HepG2 (cell line): ENCODE data around the gene CTXN1. TPM values are rescaled to one million over a fixed set of nuclear protein-coding genes. Genes with fewer than 3 reads are reported as not detected.
A peak's percentile ranks its signal among the peaks of the same experiment; 100 is the strongest.

Experiments
- ATAC-seq: fragments of 200-7000 bp; cut with Tn5 transposase; 3 replicates; pipeline ENCODE4 v1.9.1; 2020; ENCODE audit warnings: mild to moderate bottlenecking, moderate library complexity
- BruUV-seq: library from RNA; stranded (reverse); fragments of 400-500 nt; replicated peaks from 2 replicates; lab custom pipeline; 2021; lab: Mats Ljungman, UMichigan
- CTCF ChIA-PET: fragments of 300-600 bp; formaldehyde crosslinking; extraction: SDS; loops from one replicate; lab custom pipeline; 2021; ENCODE audit warnings: low total read pairs, inconsistent platforms, low intra/inter-chr PET ratio; lab: Yijun Ruan, JAX
- POLR2A ChIA-PET: fragments of 350-600 bp; sonication (Branson Sonifier 250); formaldehyde crosslinking; loops from one replicate; lab custom pipeline; 2020; ENCODE audit warnings: antibody characterized with exemption, inconsistent platforms; lab: Yijun Ruan, JAX
- DNase-seq: peaks from one replicate; pipeline ENCODE4 v3.0.0-alpha.2; 2015; ENCODE audit warnings: low spot score
- FAIRE-seq: peaks from 3 replicates; lab custom pipeline; 2011; peaks lifted over from hg19 to GRCh38; lab: Jason Lieb, UNC
- H2AFZ ChIP-seq: one replicate; pipeline ENCODE4 v1.6.1; 2011; ENCODE audit warnings: low read length, inconsistent platforms
- H3K27ac ChIP-seq: fragments of 300-600 bp; 3 replicates; pipeline ENCODE4 v1.8.0; 2011; ENCODE audit warnings: mixed run types, mild to moderate bottlenecking, mixed read lengths, low read length, inconsistent platforms; ENCODE audit not compliant: insufficient read depth; ENCODE audit errors: extremely low read length
- H3K27me3 ChIP-seq, 2 experiments: fragments of 200-600 bp in 1 of 2; 2 replicates in 1 of 2; 3 replicates in 1 of 2; pipeline versions ENCODE4 v1.6.0 to v1.8.0; 2011; ENCODE audit warnings: low read length in 2 of 2, mild to moderate bottlenecking in 2 of 2, moderate library complexity in 2 of 2, inconsistent platforms in 1 of 2; ENCODE audit not compliant: insufficient read depth in 2 of 2, control insufficient read depth in 1 of 2
- H3K36me3 ChIP-seq, 2 experiments: fragments of 200-600 bp in 1 of 2; replicated peaks in 1 of 2; 2 replicates in 1 of 2; 3 replicates in 1 of 2; pipeline versions ENCODE4 v1.5.1 to v1.8.0; 2011; ENCODE audit warnings: low read length in 2 of 2, inconsistent platforms in 1 of 2; ENCODE audit not compliant: insufficient read depth in 2 of 2, control insufficient read depth in 1 of 2
- H3K4me1 ChIP-seq: 2 replicates; pipeline ENCODE4 v1.5.1; 2012; ENCODE audit warnings: low read length, inconsistent platforms; ENCODE audit not compliant: insufficient read depth
- H3K4me2 ChIP-seq: 2 replicates; pipeline ENCODE4 v1.6.0; 2011; ENCODE audit warnings: low read depth, low read length, inconsistent platforms
- H3K4me3 ChIP-seq, 3 experiments: fragments of 200-600 bp in 1 of 3; sonication (generic), shearing (Covaris generic) in 1 of 3; replicated peaks in 1 of 3; 2 replicates each; pipeline ENCODE4 v1.5.1; 2011 to 2016; ENCODE audit warnings: low read length in 3 of 3, inconsistent platforms in 2 of 3, low read depth in 2 of 3, mild to moderate bottlenecking in 2 of 3, control low read depth in 1 of 3, mixed read lengths in 1 of 3; ENCODE audit not compliant: insufficient read depth in 1 of 3
- H3K79me2 ChIP-seq: one replicate; pipeline ENCODE4 v1.6.1; 2011; ENCODE audit warnings: low read length, inconsistent platforms; ENCODE audit not compliant: insufficient read depth
- H3K9ac ChIP-seq: 2 replicates; pipeline ENCODE4 v1.6.0; 2011; ENCODE audit warnings: mild to moderate bottlenecking, low read depth, low read length, inconsistent platforms; ENCODE audit not compliant: insufficient read depth
- H3K9me3 ChIP-seq: 2 replicates; pipeline ENCODE4 v1.5.1; 2012; ENCODE audit warnings: mild to moderate bottlenecking, low read length
- H4K20me1 ChIP-seq: 2 replicates; pipeline ENCODE4 v1.6.0; 2011; ENCODE audit warnings: inconsistent platforms, mild to moderate bottlenecking, low read length, moderate library complexity; ENCODE audit not compliant: insufficient read depth
- ATF5 ChIP-seq: sonication (generic); formaldehyde crosslinking; IDR thresholded peaks from 2 replicates; pipeline ENCODE4 v1.4.0; 2020; ENCODE audit warnings: mild to moderate bottlenecking, low read depth, missing genetic modification reagents
- MTERF4 ChIP-seq: sonication (generic); formaldehyde crosslinking; IDR thresholded peaks from 2 replicates; pipeline ENCODE4 v1.8.0; 2023; ENCODE audit warnings: mild to moderate bottlenecking, missing genetic modification reagents
- NFKB2 ChIP-seq: sonication (generic); formaldehyde crosslinking; IDR thresholded peaks from 2 replicates; pipeline ENCODE4 v1.4.0; 2020; ENCODE audit warnings: missing genetic modification reagents, borderline replicate concordance
- NFRKB ChIP-seq: fragments of 450-650 bp; IDR thresholded peaks from 2 replicates; pipeline ENCODE4 v1.6.1; 2017
- PCBP1 ChIP-seq: fragments of 200-400 bp; formaldehyde crosslinking; IDR thresholded peaks from 2 replicates; pipeline ENCODE4 v1.6.1; 2017; ENCODE audit warnings: mild to moderate bottlenecking, low read depth, low read length, borderline replicate concordance
- POLR2A ChIP-seq, 2 experiments: IDR thresholded peaks; 2 replicates each; pipeline ENCODE4 v1.6.1; 2011; ENCODE audit warnings: low read depth in 2 of 2, low read length in 2 of 2, mild to moderate bottlenecking in 1 of 2, moderate library complexity in 1 of 2; ENCODE audit not compliant: insufficient read depth in 1 of 2
- SALL1 ChIP-seq: sonication (generic); formaldehyde crosslinking; IDR thresholded peaks from 2 replicates; pipeline ENCODE4 v1.8.0; 2022; ENCODE audit warnings: mild to moderate bottlenecking, missing genetic modification reagents
- ZFP41 ChIP-seq: sonication (generic); formaldehyde crosslinking; IDR thresholded peaks from 2 replicates; pipeline ENCODE4 v1.4.0; 2020; ENCODE audit warnings: mild to moderate bottlenecking, missing genetic modification reagents, borderline replicate concordance
- ZIK1 ChIP-seq: sonication (generic); formaldehyde crosslinking; IDR thresholded peaks from 2 replicates; pipeline ENCODE4 v1.5.0; 2020; ENCODE audit warnings: mild to moderate bottlenecking, low read depth, missing genetic modification reagents, borderline replicate concordance
- ZNF564 ChIP-seq: sonication (generic); formaldehyde crosslinking; IDR thresholded peaks from 2 replicates; pipeline ENCODE4 v1.8.1; 2023; ENCODE audit warnings: mild to moderate bottlenecking, missing genetic modification reagents
- ZNF605 ChIP-seq: sonication (generic); formaldehyde crosslinking; IDR thresholded peaks from 2 replicates; pipeline ENCODE4 v1.8.0; 2022; ENCODE audit warnings: mild to moderate bottlenecking, missing genetic modification reagents
- ZNF770 ChIP-seq: sonication (generic); formaldehyde crosslinking; IDR thresholded peaks from 2 replicates; pipeline ENCODE4 v1.5.0; 2020; ENCODE audit warnings: mild to moderate bottlenecking, missing genetic modification reagents
- ZNF883 ChIP-seq: sonication (generic); formaldehyde crosslinking; IDR thresholded peaks from 2 replicates; pipeline ENCODE4 v1.5.1; 2020; ENCODE audit warnings: mild to moderate bottlenecking, missing genetic modification reagents; ENCODE audit errors: not compliant biosample characterization
- WGBS: methylation state at CpG from one replicate; pipeline ENCODE4 v1.1.6; 2017; ENCODE audit warnings: low lambda C conversion rate; 5-methylcytosine and 5-hydroxymethylcytosine counted together
- in situ Hi-C: cut with HindIII; loops from 2 replicates; pipeline ENCODE4 v1.10.0; 2017; ENCODE audit warnings: low pct_unique_long_range_greater_than_20kb; ENCODE audit not compliant: extremely low pct_ligation_motif_present
- intact Hi-C: fragments of 100-400 bp; cut with micrococcal nuclease; formaldehyde crosslinking; loops from one replicate; pipeline ENCODE4 v1.10.0; 2022; ENCODE audit not compliant: unreplicated experiment
- polyA plus RNA-seq, 8 experiments: library from polyadenylated mRNA; depleted of rRNA in 3 of 8; stranded (reverse) in 7 of 8; unstranded in 1 of 8; fragments of >200 nt; fragmentation: Illumina TruSeq in 4 of 8; extraction: Trizol in 4 of 8; gene quantifications; 2 replicates each; pipeline versions ENCODE4 v1.2.1 to v1.2.3, GENCODE V29; 2011 to 2016; ENCODE audit warnings: low read depth in 4 of 8, missing spikeins in 1 of 8, mixed read lengths in 1 of 8; ENCODE audit not compliant: insufficient read depth in 1 of 8
- total RNA-seq, 5 experiments: library from RNA; depleted of rRNA; stranded (reverse); fragments of >200 nt; fragmentation: Illumina TruSeq; extraction: Trizol; gene quantifications; 2 replicates each; pipeline ENCODE4 v1.2.3, GENCODE V29; 2016; ENCODE audit warnings: low read depth in 1 of 5

Gene CTXN1
- total and polyA plus RNA-seq, 2 of the 13 experiments (the other 11 are each of a cell fraction or from before 2014, with no cell fraction given) = 0.11 TPM; not detected in 1

- H3K9ac ChIP-seq = peak overlapping the region; percentile 52
- intact Hi-C loops = no loop called here
- FAIRE-seq = no peak
- TF ChIP-seq ZNF564 (CRISPR knock-in tag) (no peak), ZNF770 (peak; percentile 91), ATF5 (CRISPR knock-in tag) (no peak), PCBP1 (0 out of 2 replicates have a peak, but pooled peaks have one; percentile 11), NFKB2 (0 out of 2 replicates have a peak, but pooled peaks have one; percentile 27), NFRKB (no peak), ZNF605 (CRISPR knock-in tag) (peak; percentile 50; the same call in 1 of the 2 replicates), ZFP41 (CRISPR knock-in tag) (0 out of 2 replicates have a peak, but pooled peaks have one; percentile 15), MTERF4 (CRISPR knock-in tag) (0 out of 2 replicates have a peak, but pooled peaks have one; percentile 14), SALL1 (CRISPR knock-in tag) (0 out of 2 replicates have a peak, but pooled peaks have one; percentile 3), ZIK1 (CRISPR knock-in tag) (0 out of 2 replicates have a peak, but pooled peaks have one; percentile 9), ZNF883 (CRISPR knock-in tag) (no peak), POLR2A (IDR thresholded peaks at IDR 0.05; ENCODE audit: insufficient read depth in 1 of 2, low read depth in 2 of 2, low read length in 2 of 2) (0 out of 4 replicates have a peak, but pooled peaks of 1 of the 2 experiments have one; percentile 29)
Observed at GRCh38 chr19:7915250-7916102, 10.5 kb downstream of the CTXN1 start.

More at GRCh38 chr19:7915250-7916102, 10.5 kb downstream of the CTXN1 start:
- H3K4me3 ChIP-seq = peak overlapping the region; percentile 40 to 70 (median 57); a peak in 4 of 6 replicates
- H3K79me2 ChIP-seq = no peaks in the 10 kb centered on the region
- CTCF ChIA-PET = no interaction called here
- no peak for DNase-seq
- no peak overlapping the region for H2AFZ ChIP-seq
- in situ Hi-C loops = no loop called here
- WGBS = 68% methylated on average over 17 of the region's 24 CpGs
- no peaks in the 10 kb centered on the region for H3K9me3 ChIP-seq
- H4K20me1 ChIP-seq = no peaks in the 10 kb centered on the region
- POLR2A ChIA-PET = interaction anchor here (1.1 to 6.4 kb wide), 3 partner anchors 9 to 28 kb away, joined by 3 to 83 read pairs (median 4); partner anchors contain the start of gene MAP2K7
- H3K27ac ChIP-seq = no peak overlapping the region
- H3K4me2 ChIP-seq = peak overlapping the region; percentile 89
- no peaks in the 10 kb centered on the region; a peak in 1 of 5 replicates for H3K27me3 ChIP-seq
- peaks cover 33% of the 10 kb centered on the region for H3K4me1 ChIP-seq
- no peak for ATAC-seq
- H3K36me3 ChIP-seq = peaks cover 4 to 13% of the 10 kb centered on the region in 2 experiments; a peak in 3 of 5 replicates
- no TSS peak for BruUV-seq
